Nephron (organoid): ENCODE measurements around the gene PRRT3.

Source experiments
- H3K27ac Mint-ChIP-seq, 3 experiments: 2 replicates each; pipeline ENCODE4 v1.8.0; 2020; ENCODE audit warnings: mixed read lengths in 3 of 3, mild to moderate bottlenecking in 2 of 3, moderate library complexity in 1 of 3
- H3K27me3 Mint-ChIP-seq: 2 replicates; pipeline ENCODE4 v1.8.0; 2021; ENCODE audit warnings: low read depth, mild to moderate bottlenecking, moderate library complexity, mixed read lengths
- H3K36me3 Mint-ChIP-seq: 2 replicates; pipeline ENCODE4 v1.8.0; 2020; ENCODE audit warnings: low read depth, mixed read lengths
- H3K4me1 Mint-ChIP-seq: 2 replicates; pipeline ENCODE4 v1.8.0; 2020; ENCODE audit warnings: mixed read lengths
- H3K4me3 Mint-ChIP-seq, 3 experiments: 2 replicates each; pipeline ENCODE4 v1.8.0; 2020; ENCODE audit warnings: mild to moderate bottlenecking in 3 of 3, mixed read lengths in 3 of 3, moderate library complexity in 2 of 3
- H3K9me3 Mint-ChIP-seq: 2 replicates; pipeline ENCODE4 v1.8.0; 2020; ENCODE audit warnings: mixed read lengths
- CTCF ChIP-seq, 3 experiments: fragments of 200-600 bp; sonication (generic); IDR thresholded peaks; one replicate each; pipeline ENCODE4 v1.5.0; 2021; ENCODE audit warnings: antibody characterized with exemption in 3 of 3; ENCODE audit not compliant: unreplicated experiment in 3 of 3

Gene PRRT3

GRCh38 chr3:9978710-9979305 is 26.6 kb upstream of the PRRT3 start:
- Mint-ChIP-seq H3K27ac (no peak overlapping the region), H3K27me3 (no peaks in the 10 kb centered on the region), H3K36me3 (peaks cover 37% of the 10 kb centered on the region), H3K4me1 (no peaks in the 10 kb centered on the region), H3K9me3 (no peaks in the 10 kb centered on the region), H3K4me3 (no peak overlapping the region)
- TF ChIP-seq CTCF (IDR thresholded peaks at IDR 0.05; ENCODE audit: unreplicated experiment in 3 of 3), result no peak

GRCh38 chr3:9976721-9977709 is 24.8 kb upstream of the PRRT3 start:
- H3K36me3 Mint-ChIP-seq, result peaks cover 45% of the 10 kb centered on the region
- TF ChIP-seq CTCF (IDR thresholded peaks at IDR 0.05; ENCODE audit: unreplicated experiment in 3 of 3), result no peak
- H3K27ac Mint-ChIP-seq, result no peak overlapping the region
- no peaks in the 10 kb centered on the region for H3K27me3 Mint-ChIP-seq
- no peaks in the 10 kb centered on the region for H3K9me3 Mint-ChIP-seq
- no peak overlapping the region for H3K4me3 Mint-ChIP-seq
- H3K4me1 Mint-ChIP-seq, result no peaks in the 10 kb centered on the region

GRCh38 chr3:9970020-9970652 is 17.9 kb upstream of the PRRT3 start:
- Mint-ChIP-seq H3K36me3 (peaks cover 72% of the 10 kb centered on the region), H3K27me3 (no peaks in the 10 kb centered on the region)

GRCh38 chr3:9969632-9970019 is 17.4 kb upstream of the PRRT3 start:
- no peak for TF ChIP-seq CTCF (IDR thresholded peaks at IDR 0.05; ENCODE audit: unreplicated experiment in 3 of 3)
- no peaks in the 10 kb centered on the region for H3K27me3 Mint-ChIP-seq
- peaks cover 71% of the 10 kb centered on the region for H3K36me3 Mint-ChIP-seq
- no peaks in the 10 kb centered on the region for H3K9me3 Mint-ChIP-seq
- H3K27ac Mint-ChIP-seq, result no peak overlapping the region
- no peaks in the 10 kb centered on the region for H3K4me1 Mint-ChIP-seq
- no peak overlapping the region for H3K4me3 Mint-ChIP-seq

More at GRCh38 chr3:9970020-9970652, 17.9 kb upstream of the PRRT3 start:
- TF ChIP-seq CTCF (IDR thresholded peaks at IDR 0.05; ENCODE audit: unreplicated experiment in 3 of 3), result no peak
- Mint-ChIP-seq H3K4me3 (no peak overlapping the region), H3K9me3 (no peaks in the 10 kb centered on the region), H3K4me1 (no peaks in the 10 kb centered on the region), H3K27ac (no peak overlapping the region)

- H3K36me3 Mint-ChIP-seq, result peaks cover 69% of the 10 kb centered on the region
- TF ChIP-seq CTCF (IDR thresholded peaks at IDR 0.05; ENCODE audit: unreplicated experiment in 3 of 3), result no peak
- H3K4me1 Mint-ChIP-seq, result no peaks in the 10 kb centered on the region
- H3K4me3 Mint-ChIP-seq, result no peak overlapping the region
- no peak overlapping the region for H3K27ac Mint-ChIP-seq
- no peaks in the 10 kb centered on the region for H3K9me3 Mint-ChIP-seq
- no peaks in the 10 kb centered on the region for H3K27me3 Mint-ChIP-seq
Measured at GRCh38 chr3:9966841-9967240, 14.6 kb upstream of the PRRT3 start.
